WERI-Rb-1 (cell line): ENCODE results near the gene APBA1.

ENCODE experiments used
- DNase-seq: peaks from one replicate; pipeline ENCODE4 v3.0.0-alpha.2; 2020
- H3K27ac ChIP-seq: fragments of 250-450 bp; sonication (Bioruptor Pico); 2 replicates; pipeline ENCODE4 v1.5.1; 2020; ENCODE audit warnings: mild to moderate bottlenecking, moderate library complexity
- H3K27me3 ChIP-seq: fragments of 250-450 bp; sonication (Bioruptor Pico); 2 replicates; pipeline ENCODE4 v1.5.1; 2021; ENCODE audit warnings: mild to moderate bottlenecking, low read depth, moderate library complexity; ENCODE audit not compliant: insufficient read depth, severe bottlenecking
- H3K36me3 ChIP-seq: fragments of 250-450 bp; sonication (Bioruptor Pico); 2 replicates; pipeline ENCODE4 v1.5.1; 2020; ENCODE audit warnings: mild to moderate bottlenecking, moderate library complexity
- H3K4me3 ChIP-seq: 2 replicates; pipeline ENCODE4 v1.5.1; 2011; ENCODE audit warnings: low read depth, mild to moderate bottlenecking, control low read depth, low read length
- H3K9me3 ChIP-seq: fragments of 250-450 bp; sonication (Bioruptor Pico); 2 replicates; pipeline ENCODE4 v1.5.1; 2021; ENCODE audit warnings: mild to moderate bottlenecking, moderate library complexity; ENCODE audit not compliant: severe bottlenecking
- TF ChIP-seq, protein P1 (sequence below): IDR thresholded peaks from 2 replicates; pipeline ENCODE4 v1.5.1; 2011; ENCODE audit warnings: low read depth, mild to moderate bottlenecking, control low read depth, inconsistent platforms, low read length

Gene APBA1

GRCh38 chr9:69637817-69638200, 34.4 kb downstream of the APBA1 start:
- H3K36me3 ChIP-seq, result no peaks in the 10 kb centered on the region
- no peaks in the 10 kb centered on the region for H3K27me3 ChIP-seq
- no peak for DNase-seq
- no peaks in the 10 kb centered on the region for H3K9me3 ChIP-seq
- no peak overlapping the region for H3K27ac ChIP-seq
- H3K4me3 ChIP-seq, result no peak overlapping the region
- TF ChIP-seq, protein P1, sequence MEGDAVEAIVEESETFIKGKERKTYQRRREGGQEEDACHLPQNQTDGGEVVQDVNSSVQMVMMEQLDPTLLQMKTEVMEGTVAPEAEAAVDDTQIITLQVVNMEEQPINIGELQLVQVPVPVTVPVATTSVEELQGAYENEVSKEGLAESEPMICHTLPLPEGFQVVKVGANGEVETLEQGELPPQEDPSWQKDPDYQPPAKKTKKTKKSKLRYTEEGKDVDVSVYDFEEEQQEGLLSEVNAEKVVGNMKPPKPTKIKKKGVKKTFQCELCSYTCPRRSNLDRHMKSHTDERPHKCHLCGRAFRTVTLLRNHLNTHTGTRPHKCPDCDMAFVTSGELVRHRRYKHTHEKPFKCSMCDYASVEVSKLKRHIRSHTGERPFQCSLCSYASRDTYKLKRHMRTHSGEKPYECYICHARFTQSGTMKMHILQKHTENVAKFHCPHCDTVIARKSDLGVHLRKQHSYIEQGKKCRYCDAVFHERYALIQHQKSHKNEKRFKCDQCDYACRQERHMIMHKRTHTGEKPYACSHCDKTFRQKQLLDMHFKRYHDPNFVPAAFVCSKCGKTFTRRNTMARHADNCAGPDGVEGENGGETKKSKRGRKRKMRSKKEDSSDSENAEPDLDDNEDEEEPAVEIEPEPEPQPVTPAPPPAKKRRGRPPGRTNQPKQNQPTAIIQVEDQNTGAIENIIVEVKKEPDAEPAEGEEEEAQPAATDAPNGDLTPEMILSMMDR, result no peak

DNA sequence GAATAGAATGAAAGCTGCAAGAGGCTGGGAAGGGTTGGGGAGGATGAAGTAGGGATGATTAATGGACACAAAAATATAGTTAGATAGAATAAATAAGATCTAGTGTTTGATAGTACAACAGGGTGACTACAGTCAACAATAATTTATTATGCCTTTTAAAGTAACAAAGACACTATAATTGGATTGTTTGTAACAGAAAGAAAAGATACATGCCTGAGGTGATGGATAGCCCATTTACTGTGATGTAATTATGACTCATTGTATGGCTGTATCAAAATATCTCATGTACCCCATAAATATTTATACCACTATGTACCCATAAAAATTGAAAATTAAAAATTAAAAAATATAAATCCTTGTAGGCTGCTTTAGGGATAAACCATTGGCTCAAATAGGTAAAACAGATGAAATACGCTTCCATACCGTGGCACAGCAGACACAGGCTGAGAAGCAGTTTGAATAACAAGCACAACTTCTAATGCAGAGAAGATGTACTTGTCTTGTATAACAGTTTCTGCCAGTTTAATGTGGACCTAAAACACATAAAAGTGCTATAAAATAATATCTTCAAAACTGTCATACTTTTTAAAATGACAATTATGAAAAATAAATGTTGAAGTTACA, 34.9 kb downstream of the APBA1 start:
- DNase-seq, result no peak
- TF ChIP-seq, protein P1, result no peak
- Histone ChIP-seq H3K36me3 (no peaks in the 10 kb centered on the region), H3K4me3 (no peak overlapping the region), H3K27ac (no peak overlapping the region), H3K9me3 (no peaks in the 10 kb centered on the region), H3K27me3 (no peaks in the 10 kb centered on the region)

DNA sequence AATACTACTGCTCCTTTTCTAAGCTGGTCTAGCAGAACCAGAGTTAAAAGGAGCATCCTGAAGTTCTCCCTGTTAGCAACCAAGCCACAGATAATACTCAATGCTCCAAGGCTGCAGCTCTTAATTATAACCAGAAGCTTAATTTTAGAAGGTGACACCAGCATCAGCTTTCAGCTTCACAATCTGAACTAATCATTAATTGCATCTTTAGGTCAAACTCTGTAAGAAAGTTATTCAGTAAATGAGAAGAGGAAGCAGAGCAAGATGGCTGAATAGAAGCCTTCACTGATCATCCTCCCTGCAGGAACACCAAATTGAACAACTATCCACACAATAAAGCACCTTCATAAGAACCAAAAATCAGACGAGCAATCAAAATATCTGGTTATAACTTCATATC, 38.5 kb downstream of the APBA1 start:
- Histone ChIP-seq H3K27ac (no peak overlapping the region), H3K9me3 (no peaks in the 10 kb centered on the region), H3K4me3 (no peak overlapping the region), H3K36me3 (no peaks in the 10 kb centered on the region), H3K27me3 (no peaks in the 10 kb centered on the region)
- DNase-seq, result no peak
- TF ChIP-seq, protein P1, result no peak

DNA sequence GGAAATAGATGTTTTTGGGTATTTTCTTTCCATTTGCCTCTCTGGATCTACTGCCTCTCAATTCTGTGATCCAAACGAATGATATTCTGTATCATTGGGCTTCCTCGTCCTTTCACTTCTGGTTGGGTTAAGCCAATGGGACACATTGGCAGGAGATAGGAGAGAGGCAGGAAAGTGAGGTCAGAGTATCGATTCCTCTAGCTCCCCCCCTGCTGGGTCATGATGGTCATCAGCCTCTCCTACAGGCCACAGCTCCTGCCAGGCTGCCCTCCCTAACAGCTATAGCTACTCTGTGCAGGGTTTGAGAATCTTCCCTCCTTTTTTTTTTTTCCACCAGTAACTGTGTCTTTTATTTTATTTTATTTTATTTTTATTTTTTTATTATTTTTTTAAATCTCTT, 39.4 kb downstream of the APBA1 start:
- H3K4me3 ChIP-seq, result no peak overlapping the region
- no peaks in the 10 kb centered on the region for H3K36me3 ChIP-seq
- TF ChIP-seq, protein P1, result no peak
- no peak for DNase-seq
- H3K27ac ChIP-seq, result no peak overlapping the region
- no peaks in the 10 kb centered on the region for H3K27me3 ChIP-seq
- H3K9me3 ChIP-seq, result no peaks in the 10 kb centered on the region

- Histone ChIP-seq H3K36me3 (no peaks in the 10 kb centered on the region), H3K9me3 (no peaks in the 10 kb centered on the region), H3K27ac (no peak overlapping the region), H3K27me3 (no peaks in the 10 kb centered on the region), H3K4me3 (no peak overlapping the region)
- TF ChIP-seq, protein P1, result no peak
- DNase-seq, result no peak
Measured at GRCh38 chr9:69627281-69627680, 44.9 kb downstream of the APBA1 start.

DNA sequence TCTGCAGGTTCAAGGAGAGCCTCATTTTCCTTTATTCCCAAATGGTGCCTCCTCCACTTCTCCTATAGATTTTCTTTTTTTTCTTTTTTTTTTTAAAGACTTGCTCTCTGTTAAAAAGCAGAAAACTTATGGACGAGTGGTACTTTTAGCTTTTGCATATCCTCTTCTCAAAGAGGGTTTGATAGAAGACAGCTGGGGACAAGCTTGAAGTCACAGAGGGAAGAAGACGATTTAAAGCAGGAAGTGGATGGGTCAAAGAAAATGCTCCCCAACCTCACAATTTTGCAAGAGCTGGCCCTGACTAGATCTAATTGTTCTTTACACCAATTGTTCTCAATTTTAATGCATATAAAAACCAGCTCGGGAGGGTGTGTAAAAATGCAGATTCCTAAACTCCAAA, 48.9 kb downstream of the APBA1 start:
- DNase-seq, result no peak

More for the DNA sequence above, 48.9 kb downstream of the APBA1 start:
- no peaks in the 10 kb centered on the region for H3K36me3 ChIP-seq
- H3K9me3 ChIP-seq, result no peaks in the 10 kb centered on the region
- H3K27ac ChIP-seq, result no peak overlapping the region
- H3K27me3 ChIP-seq, result no peaks in the 10 kb centered on the region
- TF ChIP-seq, protein P1, result no peak
- H3K4me3 ChIP-seq, result no peak overlapping the region
